PC-3 (cell line): Measurements from ENCODE around the gene MAT1A.

ENCODE experiments used
- CTCF ChIP-seq: fragments of 300-600 bp; sonication (generic); conservative IDR thresholded peaks from 2 replicates; pipeline ENCODE4 v1.5.1; 2017; ENCODE audit warnings: antibody characterized with exemption, low read depth, mild to moderate bottlenecking, low read length
- EZH2 ChIP-seq: fragments of 300-600 bp; sonication (generic); IDR thresholded peaks from one replicate; pipeline ENCODE4 v1.6.1; 2017; ENCODE audit warnings: antibody characterized with exemption, mild to moderate bottlenecking, low read length; ENCODE audit not compliant: unreplicated experiment
- EZH2phosphoT487 ChIP-seq: fragments of 300-600 bp; sonication (generic); IDR thresholded peaks from 2 replicates; pipeline ENCODE4 v1.6.1; 2018; ENCODE audit warnings: mild to moderate bottlenecking, antibody characterized with exemption, low read length, borderline replicate concordance

DNA sequence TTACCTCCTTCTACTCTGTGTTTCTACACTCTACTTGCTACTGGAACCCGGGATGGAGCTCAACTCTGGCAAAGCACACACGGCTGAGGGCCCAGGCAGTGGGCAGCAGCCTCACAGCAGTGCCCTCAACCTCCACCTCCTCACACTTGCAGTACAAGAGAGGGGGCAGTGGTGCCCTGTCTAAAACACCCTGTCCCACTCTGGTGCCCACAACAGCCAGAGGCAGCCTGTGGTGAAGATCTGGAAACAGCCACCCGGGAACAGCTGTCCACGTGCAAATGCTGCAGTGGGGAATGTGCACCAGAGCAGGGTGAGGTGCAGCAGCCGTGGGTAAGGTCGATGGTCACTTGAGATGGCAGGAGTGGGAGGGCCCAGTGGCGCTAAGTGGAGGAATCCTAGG lies 13.7 kb downstream of the MAT1A start:
- TF ChIP-seq CTCF: no peak
- TF ChIP-seq EZH2phosphoT487: no peak
- no peak for TF ChIP-seq EZH2
